HT1080 (cell line): ENCODE results near the gene MEST. TPM values are rescaled to one million over a fixed set of nuclear protein-coding genes. Genes with fewer than 3 reads are reported as not detected.
"Not testable (repeated sequence)": the region's sequence is repeated elsewhere in the genome, so short reads cannot be mapped to it uniquely, and the experiment has no call there.

Experiments
- DNase-seq: peaks from one replicate; pipeline ENCODE4 v3.0.0-alpha.2; 2015; ENCODE audit warnings: low read depth
- polyA plus RNA-seq, 2 experiments: library from polyadenylated mRNA; depleted of rRNA; stranded (reverse); fragments of >200 nt; gene quantifications; 2 replicates each; pipeline ENCODE4 v1.2.3, GENCODE V29; 2015
- total RNA-seq: library from RNA; depleted of rRNA; stranded (reverse); fragments of >200 nt; shearing (Covaris generic); gene quantifications from 2 replicates; pipeline ENCODE4 v1.2.3, GENCODE V29; 2014; rRNA removed

MEST gene
- 0.21 and 0.30 TPM in 2 replicates for total RNA-seq
- polyA plus RNA-seq (2015; cell fraction: cytosol; rRNA removed), result 0.44 and 0.77 TPM in 2 replicates
- 0.17 and 0.44 TPM in 2 replicates for polyA plus RNA-seq (2015; cell fraction: nucleus; rRNA removed)

- no peak for DNase-seq
Observed at GRCh38 chr7:130491841-130492522, at the start of gene MEST. Gene MEST (plus strand): TSS chr7:130492085. CDS start chr7:130492314, 229 bp downstream.

- no peak for DNase-seq
Observed at GRCh38 chr7:130442601-130443000, 49.3 kb upstream of the MEST start.

GRCh38 chr7:130444234-130444633, 47.7 kb upstream of the MEST start:
- no peak for DNase-seq

GRCh38 chr7:130444751-130445407, 47.0 kb upstream of the MEST start:
- no peak for DNase-seq

- no peak for DNase-seq
Observed at GRCh38 chr7:130446259-130446658, 45.6 kb upstream of the MEST start.

GRCh38 chr7:130451344-130451743, 40.5 kb upstream of the MEST start:
- DNase-seq, result not testable (repeated sequence)

- no peak for DNase-seq
Observed at GRCh38 chr7:130452951-130453350, 38.9 kb upstream of the MEST start.

- DNase-seq, result no peak
Observed at GRCh38 chr7:130454959-130455358, 36.9 kb upstream of the MEST start.

- no peak for DNase-seq
Observed at GRCh38 chr7:130458257-130458656, 33.6 kb upstream of the MEST start.

- no peak for DNase-seq
Observed at GRCh38 chr7:130461272-130461671, 30.6 kb upstream of the MEST start.

GRCh38 chr7:130463553-130464434, 28.1 kb upstream of the MEST start:
- DNase-seq, result no peak

- no peak for DNase-seq
Observed at GRCh38 chr7:130468612-130469011, 23.3 kb upstream of the MEST start.

GRCh38 chr7:130471974-130472373, 19.9 kb upstream of the MEST start:
- no peak for DNase-seq

- DNase-seq, result no peak
Observed at GRCh38 chr7:130473289-130473688, 18.6 kb upstream of the MEST start.

GRCh38 chr7:130473876-130474275, 18.0 kb upstream of the MEST start:
- DNase-seq, result no peak

- DNase-seq, result no peak
Observed at GRCh38 chr7:130475776-130476175, 16.1 kb upstream of the MEST start.

- no peak for DNase-seq
Observed at GRCh38 chr7:130476297-130477150, 15.4 kb upstream of the MEST start.

GRCh38 chr7:130478991-130479390, 12.9 kb upstream of the MEST start:
- no peak for DNase-seq

GRCh38 chr7:130479716-130480400, 12.0 kb upstream of the MEST start:
- no peak for DNase-seq

GRCh38 chr7:130481898-130482297, 10.0 kb upstream of the MEST start:
- DNase-seq, result no peak
